ENCODE results near the gene DBF4. TPM values are rescaled to one million over a fixed set of nuclear protein-coding genes. Genes with fewer than 3 reads are reported as not detected.
"Not testable (repeated sequence)": the region's sequence is repeated elsewhere in the genome, so short reads cannot be mapped to it uniquely, and the experiment has no call there.

DBF4 gene
- total RNA-seq, 5 donors from 2014 or later (not counting 1 experiment from before 2014, with no cell fraction given) = 18.3 to 41.3 (median 26.7) TPM

- ATAC-seq (replicated peaks in 1 of 4) = no peak
These were observed 25.3 kb upstream of the DBF4 start for GRCh38 chr7:87850836-87851593.

GRCh38 chr7:87852306-87852705 is 24.0 kb upstream of the DBF4 start:
- ChIA-PET POLR2A (no interaction called here), CTCF (no interaction called here)
- Mint-ChIP-seq H3K4me1 (peaks cover 0 to 18% (median 5%) of the 10 kb centered on the region in 3 donors), H3K27me3 (no peaks in the 10 kb centered on the region), H3K4me3 (no peak overlapping the region), H3K36me3 (peaks cover 35% of the 10 kb centered on the region), H3K9me3 (no peaks in the 10 kb centered on the region), H3K27ac (no peak overlapping the region)
- no peaks in the 10 kb centered on the region for H3K9me3 ChIP-seq
- no peaks in the 10 kb centered on the region for H3K27me3 ChIP-seq (replicated peaks in 1 of 2; ENCODE audit: control insufficient read depth in 2 of 2, extremely low read depth in 1 of 2, insufficient read depth in 2 of 2, low read length in 1 of 2)
- WGBS (ENCODE audit: insufficient coverage) = 100% methylated on average over 1 of the region's 6 CpGs
- no peak for DNase-seq
- H3K4me3 ChIP-seq (ENCODE audit: control insufficient read depth in 1 of 2, extremely low read depth in 1 of 2, low read length in 1 of 2) = no peak overlapping the region
- H3K36me3 ChIP-seq (ENCODE audit: control insufficient read depth in 2 of 2, extremely low read depth in 1 of 2, insufficient read depth in 1 of 2, low read length in 1 of 2) = peaks cover 0 to 17% of the 10 kb centered on the region in 2 donors
- no peak overlapping the region for H3K27ac ChIP-seq (ENCODE audit: low read length)
- ATAC-seq (replicated peaks in 1 of 4) = no peak
- no peaks in the 10 kb centered on the region for H3K4me1 ChIP-seq (ENCODE audit: control insufficient read depth in 1 of 2, extremely low read depth in 1 of 2, insufficient read depth in 2 of 2, low read length in 2 of 2)

More at GRCh38 chr7:87850836-87851593, 25.3 kb upstream of the DBF4 start:
- Mint-ChIP-seq H3K4me1 (peaks cover 0 to 18% (median 5%) of the 10 kb centered on the region in 3 donors), H3K9me3 (no peaks in the 10 kb centered on the region), H3K4me3 (no peak overlapping the region), H3K36me3 (peaks cover 39% of the 10 kb centered on the region), H3K27me3 (no peaks in the 10 kb centered on the region), H3K27ac (no peak overlapping the region)
- 100% methylated on average over 1 of the region's 1 CpG for WGBS (ENCODE audit: insufficient coverage)
- Histone ChIP-seq H3K4me3 (ENCODE audit: control insufficient read depth in 1 of 2, extremely low read depth in 1 of 2, low read length in 1 of 2) (no peak overlapping the region), H3K27ac (ENCODE audit: low read length) (no peak overlapping the region), H3K9me3 (no peaks in the 10 kb centered on the region), H3K4me1 (ENCODE audit: control insufficient read depth in 1 of 2, extremely low read depth in 1 of 2, insufficient read depth in 2 of 2, low read length in 2 of 2) (no peaks in the 10 kb centered on the region), H3K27me3 (replicated peaks in 1 of 2; ENCODE audit: control insufficient read depth in 2 of 2, extremely low read depth in 1 of 2, insufficient read depth in 2 of 2, low read length in 1 of 2) (no peaks in the 10 kb centered on the region), H3K36me3 (ENCODE audit: control insufficient read depth in 2 of 2, extremely low read depth in 1 of 2, insufficient read depth in 1 of 2, low read length in 1 of 2) (peaks cover 0 to 20% of the 10 kb centered on the region in 2 donors)
- no peak for DNase-seq
- CTCF ChIA-PET = interaction anchor here in 1 of 2 donors (0.7 kb wide), 1 partner anchor 38 kb away, joined by 3 read pairs; no protein-coding TSS in a partner anchor
- POLR2A ChIA-PET = no interaction called here

GRCh38 chr7:87853237-87853864 is 22.9 kb upstream of the DBF4 start:
- no peaks in the 10 kb centered on the region for H3K9me3 ChIP-seq
- CTCF ChIA-PET = no interaction called here
- POLR2A ChIA-PET = no interaction called here
- peaks cover 43% of the 10 kb centered on the region for H3K36me3 Mint-ChIP-seq
- no peaks in the 10 kb centered on the region for H3K27me3 ChIP-seq (replicated peaks in 1 of 2; ENCODE audit: control insufficient read depth in 2 of 2, extremely low read depth in 1 of 2, insufficient read depth in 2 of 2, low read length in 1 of 2)
- DNase-seq (no peak), ATAC-seq (replicated peaks in 1 of 4) (no peak)
- no peak overlapping the region for H3K4me3 ChIP-seq (ENCODE audit: control insufficient read depth in 1 of 2, extremely low read depth in 1 of 2, low read length in 1 of 2)
- H3K27ac Mint-ChIP-seq = no peak overlapping the region
- H3K4me1 ChIP-seq (ENCODE audit: control insufficient read depth in 1 of 2, extremely low read depth in 1 of 2, insufficient read depth in 2 of 2, low read length in 2 of 2) = no peaks in the 10 kb centered on the region
- no CpG with 5 or more reads among the region's 1 CpG for WGBS (ENCODE audit: insufficient coverage)
- H3K36me3 ChIP-seq (ENCODE audit: control insufficient read depth in 2 of 2, extremely low read depth in 1 of 2, insufficient read depth in 1 of 2, low read length in 1 of 2) = peaks cover 0 to 20% of the 10 kb centered on the region in 2 donors
- H3K4me3 Mint-ChIP-seq = no peak overlapping the region
- no peaks in the 10 kb centered on the region for H3K27me3 Mint-ChIP-seq
- H3K9me3 Mint-ChIP-seq = no peaks in the 10 kb centered on the region
- no peak overlapping the region for H3K27ac ChIP-seq (ENCODE audit: low read length)
- peaks cover 0 to 18% (median 5%) of the 10 kb centered on the region in 3 donors for H3K4me1 Mint-ChIP-seq

GRCh38 chr7:87858417-87859100 is 17.7 kb upstream of the DBF4 start:
- Mint-ChIP-seq H3K4me1 (peaks cover 7 to 14% (median 10%) of the 10 kb centered on the region in 3 donors), H3K27ac (no peak overlapping the region), H3K36me3 (peaks cover 31% of the 10 kb centered on the region), H3K9me3 (no peaks in the 10 kb centered on the region), H3K27me3 (no peaks in the 10 kb centered on the region), H3K4me3 (no peak overlapping the region)
- Histone ChIP-seq H3K36me3 (ENCODE audit: control insufficient read depth in 2 of 2, extremely low read depth in 1 of 2, insufficient read depth in 1 of 2, low read length in 1 of 2) (peaks cover 0 to 14% of the 10 kb centered on the region in 2 donors), H3K4me1 (ENCODE audit: control insufficient read depth in 1 of 2, extremely low read depth in 1 of 2, insufficient read depth in 2 of 2, low read length in 2 of 2) (no peaks in the 10 kb centered on the region), H3K4me3 (ENCODE audit: control insufficient read depth in 1 of 2, extremely low read depth in 1 of 2, low read length in 1 of 2) (no peak overlapping the region), H3K27me3 (replicated peaks in 1 of 2; ENCODE audit: control insufficient read depth in 2 of 2, extremely low read depth in 1 of 2, insufficient read depth in 2 of 2, low read length in 1 of 2) (no peaks in the 10 kb centered on the region), H3K27ac (ENCODE audit: low read length) (no peak overlapping the region), H3K9me3 (no peaks in the 10 kb centered on the region)
- WGBS (ENCODE audit: insufficient coverage) = no CpG with 5 or more reads among the region's 3 CpGs
- CTCF ChIA-PET = no interaction called here
- ATAC-seq (replicated peaks in 1 of 4) = no peak
- no peak for DNase-seq
- POLR2A ChIA-PET = no interaction called here

GRCh38 chr7:87866089-87866488 is 10.2 kb upstream of the DBF4 start:
- ATAC-seq (replicated peaks in 1 of 4) (no peak), DNase-seq (no peak)
- no peak overlapping the region for H3K27ac ChIP-seq (ENCODE audit: low read length)
- H3K27me3 ChIP-seq (replicated peaks in 1 of 2; ENCODE audit: control insufficient read depth in 2 of 2, extremely low read depth in 1 of 2, insufficient read depth in 2 of 2, low read length in 1 of 2) = no peaks in the 10 kb centered on the region
- peaks cover 7% of the 10 kb centered on the region in 2 donors for H3K36me3 ChIP-seq (ENCODE audit: control insufficient read depth in 2 of 2, extremely low read depth in 1 of 2, insufficient read depth in 1 of 2, low read length in 1 of 2)
- peaks cover 6 to 10% (median 7%) of the 10 kb centered on the region in 3 donors for H3K4me1 Mint-ChIP-seq
- no peaks in the 10 kb centered on the region for H3K9me3 ChIP-seq
- H3K36me3 Mint-ChIP-seq = peaks cover 54% of the 10 kb centered on the region
- H3K27ac Mint-ChIP-seq = no peak overlapping the region
- no peak overlapping the region for H3K4me3 Mint-ChIP-seq
- ChIA-PET CTCF (interaction anchor here in 1 of 2 donors (0.7 kb wide), 1 partner anchor 342 kb away, joined by 3 read pairs; no protein-coding TSS in a partner anchor), POLR2A (interaction anchor here (0.6 to 0.7 kb wide), 2 partner anchors 9 to 20 kb away, joined by 4 to 14 read pairs; no protein-coding TSS in a partner anchor)
- H3K9me3 Mint-ChIP-seq = peaks cover 3 to 21% (median 16%) of the 10 kb centered on the region in 3 donors
- no peaks in the 10 kb centered on the region for H3K27me3 Mint-ChIP-seq
- no peaks in the 10 kb centered on the region for H3K4me1 ChIP-seq (ENCODE audit: control insufficient read depth in 1 of 2, extremely low read depth in 1 of 2, insufficient read depth in 2 of 2, low read length in 2 of 2)
- H3K4me3 ChIP-seq (ENCODE audit: control insufficient read depth in 1 of 2, extremely low read depth in 1 of 2, low read length in 1 of 2) = no peak overlapping the region
- no CpG with 5 or more reads among the region's 2 CpGs for WGBS (ENCODE audit: insufficient coverage)

GRCh38 chr7:87866533-87866932 is 9.8 kb upstream of the DBF4 start:
- POLR2A ChIA-PET; H3K9me3 ChIP-seq; H3K27ac Mint-ChIP-seq; DNase-seq; H3K27me3 ChIP-seq (replicated peaks in 1 of 2; ENCODE audit: control insufficient read depth in 2 of 2, extremely low read depth in 1 of 2, insufficient read depth in 2 of 2, low read length in 1 of 2); ATAC-seq (replicated peaks in 1 of 4); H3K4me1 ChIP-seq (ENCODE audit: control insufficient read depth in 1 of 2, extremely low read depth in 1 of 2, insufficient read depth in 2 of 2, low read length in 2 of 2); H3K4me3 ChIP-seq (ENCODE audit: control insufficient read depth in 1 of 2, extremely low read depth in 1 of 2, low read length in 1 of 2); H3K27ac ChIP-seq (ENCODE audit: low read length); H3K4me3 Mint-ChIP-seq; H3K27me3 Mint-ChIP-seq: not testable (repeated sequence)
- H3K36me3 Mint-ChIP-seq = peaks cover 58% of the 10 kb centered on the region
- WGBS (ENCODE audit: insufficient coverage) = 96% methylated on average over 5 of the region's 6 CpGs
- CTCF ChIA-PET = interaction anchor here in 1 of 2 donors (0.7 kb wide), 1 partner anchor 341 kb away, joined by 3 read pairs; no protein-coding TSS in a partner anchor
- H3K36me3 ChIP-seq (ENCODE audit: control insufficient read depth in 2 of 2, extremely low read depth in 1 of 2, insufficient read depth in 1 of 2, low read length in 1 of 2) = peaks cover 7 to 11% of the 10 kb centered on the region in 2 donors
- H3K4me1 Mint-ChIP-seq = peaks cover 6 to 11% (median 7%) of the 10 kb centered on the region in 3 donors
- H3K9me3 Mint-ChIP-seq = peaks cover 3 to 23% (median 16%) of the 10 kb centered on the region in 3 donors

Measured in T-cell (primary cell).